DMS 273 (cell line): ENCODE results near the gene RNASE11.
"Not testable (repeated sequence)": the region's sequence is repeated elsewhere in the genome, so short reads cannot be mapped to it uniquely, and the experiment has no call there.

Experiments
- DNase-seq: peaks from one replicate; lab custom pipeline; 2025; ENCODE audit not compliant: unreplicated experiment; lab: John Stamatoyannopoulos, UW

The RNASE11 gene

GRCh38 chr14:20614038-20614840 is 26.4 kb upstream of the RNASE11 start:
- peak; percentile 90 for DNase-seq

GRCh38 chr14:20613094-20614037 is 25.6 kb upstream of the RNASE11 start:
- DNase-seq = peak; percentile 98

- no peak for DNase-seq
Measured at GRCh38 chr14:20612403-20612802, 24.6 kb upstream of the RNASE11 start.

- DNase-seq = no peak
Measured at GRCh38 chr14:20611277-20611676, 23.5 kb upstream of the RNASE11 start.

- DNase-seq = peak; percentile 92
Measured at GRCh38 chr14:20610002-20610765, 22.4 kb upstream of the RNASE11 start.

- DNase-seq = peak; percentile 96
Measured at GRCh38 chr14:20609215-20610001, 21.6 kb upstream of the RNASE11 start.

- no peak for DNase-seq
Measured at GRCh38 chr14:20608383-20609110, 20.7 kb upstream of the RNASE11 start.

- no peak for DNase-seq
Measured at GRCh38 chr14:20607617-20608016, 19.8 kb upstream of the RNASE11 start.

GRCh38 chr14:20606902-20607242 is 19.1 kb upstream of the RNASE11 start:
- no peak for DNase-seq

GRCh38 chr14:20606190-20606901 is 18.5 kb upstream of the RNASE11 start:
- DNase-seq = peak; percentile 78

- peak; percentile 98 for DNase-seq
Measured at GRCh38 chr14:20603813-20604690, 16.3 kb upstream of the RNASE11 start.

- no peak for DNase-seq
Measured at GRCh38 chr14:20602583-20602982, 14.8 kb upstream of the RNASE11 start.

- DNase-seq = peak; percentile 38
Measured at GRCh38 chr14:20601522-20601921, 13.7 kb upstream of the RNASE11 start.

GRCh38 chr14:20597108-20597507 is 9.3 kb upstream of the RNASE11 start:
- no peak for DNase-seq

GRCh38 chr14:20595726-20596125 is 7.9 kb upstream of the RNASE11 start:
- DNase-seq = not testable (repeated sequence)

- no peak for DNase-seq
Measured at GRCh38 chr14:20592574-20592973, 4.8 kb upstream of the RNASE11 start.

GRCh38 chr14:20591235-20591634 is 3.4 kb upstream of the RNASE11 start, which contains the start of gene RNASE12:
TSS of gene RNASE12 (minus strand) at chr14:20591376. CDS start at chr14:20590723, 653 bp downstream.
- DNase-seq = no peak

GRCh38 chr14:20583908-20584307 is 3.9 kb downstream of the RNASE11 start:
- no peak for DNase-seq
